Stomach (tissue), 19 donors: ENCODE results near the gene SCG2. TPM values are rescaled to one million over a fixed set of nuclear protein-coding genes. Genes with fewer than 3 reads are reported as not detected.
A peak's percentile ranks its signal among the peaks of the same experiment; 100 is the strongest.

Experiments used
- DNase-seq, 2 donors: peaks; one replicate each; pipeline versions ENCODE4 v3.0.0 to v3.0.0-alpha.2; 2013 to 2019
- H3K27ac ChIP-seq, 5 donors: fragments of 200-600 bp in 4 of 5; sonication (generic) in 4 of 5; one replicate each; pipeline ENCODE4 v1.5.1; 2013 to 2019; ENCODE audit warnings: mild to moderate bottlenecking in 1 of 5, moderate library complexity in 1 of 5
- H3K27me3 ChIP-seq, 3 donors: fragments of 200-600 bp; sonication (generic); one replicate each; pipeline ENCODE4 v1.5.1; 2017 to 2019; ENCODE audit warnings: mixed run types in 1 of 3
- H3K36me3 ChIP-seq, 4 donors: fragments of 200-600 bp; sonication (generic); 1 replicate in 3 of 4; 2 replicates in 1 of 4; pipeline ENCODE4 v1.5.1; 2016 to 2019
- H3K4me1 ChIP-seq, 4 donors: fragments of 200-600 bp; sonication (generic); one replicate each; pipeline ENCODE4 v1.5.1; 2016 to 2019
- H3K4me3 ChIP-seq, 4 donors: fragments of 200-600 bp; sonication (generic) in 3 of 4; one replicate each; pipeline ENCODE4 v1.5.1; 2016 to 2019; ENCODE audit warnings: mild to moderate bottlenecking in 1 of 4
- H3K9me3 ChIP-seq, 4 donors: fragments of 200-600 bp; sonication (generic); one replicate each; pipeline ENCODE4 v1.5.1; 2016 to 2019
- CTCF ChIP-seq, 7 experiments: fragments of 450-650 bp in 4 of 7; fragments of 200-600 bp in 3 of 7; sonication (generic) in 3 of 7; IDR thresholded peaks; one replicate each; pipeline ENCODE4 v1.5.1; 2016 to 2019; ENCODE audit warnings: antibody characterized with exemption in 7 of 7, control low read depth in 2 of 7, mild to moderate bottlenecking in 1 of 7
- EP300 ChIP-seq: sonication (generic); formaldehyde crosslinking; IDR thresholded peaks from one replicate; pipeline ENCODE4 v1.6.1; 2017; ENCODE audit warnings: antibody characterized with exemption
- POLR2A ChIP-seq, 4 donors: fragments of 450-650 bp; IDR thresholded peaks; one replicate each; pipeline ENCODE4 v1.6.1; 2016; ENCODE audit warnings: antibody characterized with exemption in 4 of 4, control low read depth in 2 of 4, mild to moderate bottlenecking in 1 of 4, moderate library complexity in 1 of 4
- POLR2AphosphoS5 ChIP-seq, 3 donors: sonication (generic); formaldehyde crosslinking; IDR thresholded peaks; one replicate each; pipeline ENCODE4 v1.6.1; 2016; ENCODE audit warnings: antibody characterized with exemption in 3 of 3
- WGBS, 5 donors: extraction: QIAGEN DNeasy Blood & Tissue Kit in 3 of 5; methylation state at CpG; one replicate each; pipeline versions ENCODE4 v1.1.5 to v1.1.7; 2013 to 2018; 5-methylcytosine and 5-hydroxymethylcytosine counted together
- intact Hi-C: fragments of 100-400 bp; cut with DNase I; formaldehyde crosslinking; loops from one replicate; pipeline ENCODE4 v1.15.1; 2023; ENCODE audit warnings: low total_unique reads
- long read RNA-seq, 10 donors: transcript quantifications; one replicate each; lab custom pipeline, GENCODE V29; 2026
- polyA plus RNA-seq, 3 donors: library from polyadenylated mRNA; stranded (reverse); fragments of 200-250 nt; gene quantifications; one replicate each; pipeline ENCODE4 v1.2.3, GENCODE V29; 2013
- total RNA-seq, 5 donors: library from RNA; depleted of rRNA; stranded (reverse); fragments of >200 nt; gene quantifications; one replicate each; pipeline versions ENCODE4 v1.1.0 to v1.2.3, GENCODE V29; 2014 to 2016
- donor health status: healthy with polysubstance abuse.
- donor health status: Bipolar disorder and iron deficiency.
- donor health status: healthy.

SCG2 gene
- total RNA-seq (10 to 100 TPM in 2 of 5 donors, 1 to 10 TPM in 2, under 1 TPM in 1; 0.58 to 11.7 (median 7.1) TPM), polyA plus RNA-seq (1 to 10 TPM; 1.1 to 4.2 (median 1.2) TPM)
- long read RNA-seq, donor 1, partial matches to known transcripts, result 0 of 4 reads
- long read RNA-seq, donor 1, other reads (novel, unspliced or antisense), result 0 of 4 reads
- long read RNA-seq, donor 2, transcript SCG2-201 (2 exons, 2,576 nt), result major isoform, 10 of 10 reads
- long read RNA-seq, donor 2, partial matches to known transcripts, result 0 of 10 reads
- long read RNA-seq, donor 2, other reads (novel, unspliced or antisense), result 0 of 10 reads
- long read RNA-seq, donor 3, partial matches to known transcripts, result 13 of 16 reads
- long read RNA-seq, donor 3, other reads (novel, unspliced or antisense), result 0 of 16 reads
- long read RNA-seq, donor 4, partial matches to known transcripts, result 0 of 2 reads
- long read RNA-seq, donor 4, other reads (novel, unspliced or antisense), result 0 of 2 reads
- long read RNA-seq, donor 5, transcript SCG2-201 (2 exons, 2,576 nt), result major isoform, 12 of 12 reads
- long read RNA-seq, donor 5, partial matches to known transcripts, result 0 of 12 reads
- long read RNA-seq, donor 5, other reads (novel, unspliced or antisense), result 0 of 12 reads
- long read RNA-seq, donor 6, result 0 reads
- long read RNA-seq, donor 7, transcript SCG2-201 (2 exons, 2,576 nt), result major isoform, 5 of 5 reads
- long read RNA-seq, donor 7, partial matches to known transcripts, result 0 of 5 reads
- long read RNA-seq, donor 7, other reads (novel, unspliced or antisense), result 0 of 5 reads
- long read RNA-seq, donor 8, transcript SCG2-201 (2 exons, 2,576 nt), result major isoform, 8 of 8 reads
- long read RNA-seq, donor 8, partial matches to known transcripts, result 0 of 8 reads
- long read RNA-seq, donor 8, other reads (novel, unspliced or antisense), result 0 of 8 reads
- long read RNA-seq, donor 9, transcript SCG2-201 (2 exons, 2,576 nt), result major isoform, 9 of 9 reads
- long read RNA-seq, donor 9, partial matches to known transcripts, result 0 of 9 reads
- long read RNA-seq, donor 9, other reads (novel, unspliced or antisense), result 0 of 9 reads
- long read RNA-seq, donor 10, transcript SCG2-201 (2 exons, 2,576 nt), result major isoform, 7 of 7 reads
- long read RNA-seq, donor 10, partial matches to known transcripts, result 0 of 7 reads
- long read RNA-seq, donor 10, other reads (novel, unspliced or antisense), result 0 of 7 reads

GRCh38 chr2:223601932-223602666, at the start of gene SCG2:
SCG2 (minus strand) TSS chr2:223602361; CDS start chr2:223599282, 3,079 bp downstream.
- H3K27me3 ChIP-seq, result no peaks in the 10 kb centered on the region
- DNase-seq, result peak; percentile 61 to 95
- H3K4me3 ChIP-seq, result no peak within 1 kb of the TSS
- peak within 1 kb of the TSS in 1 of 5 donors; percentile 11 for H3K27ac ChIP-seq
- no peaks in the 10 kb centered on the region for H3K36me3 ChIP-seq
- peaks cover 0 to 9% (median 4%) of the 10 kb centered on the region in 4 donors for H3K4me1 ChIP-seq
- intact Hi-C loops, result no loop called here
- 8 to 10% (median 8%) methylated on average over 17 of the region's 17 CpGs for WGBS, 5 donors
- no peaks in the 10 kb centered on the region for H3K9me3 ChIP-seq
- TF ChIP-seq CTCF (IDR thresholded peaks at IDR 0.05) (peak in 2 of 7 experiments; percentile 15 to 25), POLR2AphosphoS5 (IDR thresholded peaks at IDR 0.05) (peak in 1 of 3 donors; percentile 9), POLR2A (IDR thresholded peaks at IDR 0.05) (no peak), EP300 (no peak)

GRCh38 chr2:223649554-223650533, 47.7 kb upstream of the SCG2 start:
- Histone ChIP-seq H3K4me1 (no peaks in the 10 kb centered on the region), H3K27me3 (no peaks in the 10 kb centered on the region), H3K36me3 (no peaks in the 10 kb centered on the region), H3K27ac (no peak overlapping the region), H3K4me3 (no peak overlapping the region), H3K9me3 (no peaks in the 10 kb centered on the region)
- no peak for DNase-seq
- TF ChIP-seq POLR2A (IDR thresholded peaks at IDR 0.05), result no peak
- no peak for TF ChIP-seq EP300
- no peak for TF ChIP-seq CTCF (IDR thresholded peaks at IDR 0.05)
- TF ChIP-seq POLR2AphosphoS5 (IDR thresholded peaks at IDR 0.05), result no peak
- 77 to 88% (median 86%) methylated on average over 8 of the region's 8 CpGs for WGBS, 5 donors
- intact Hi-C loops, result no loop called here

- Histone ChIP-seq H3K27me3 (no peaks in the 10 kb centered on the region), H3K9me3 (no peaks in the 10 kb centered on the region), H3K27ac (no peak overlapping the region), H3K4me3 (no peak overlapping the region), H3K36me3 (no peaks in the 10 kb centered on the region), H3K4me1 (no peaks in the 10 kb centered on the region)
- no peak for DNase-seq
- TF ChIP-seq POLR2A (IDR thresholded peaks at IDR 0.05), result no peak
- no peak for TF ChIP-seq EP300
- intact Hi-C loops, result no loop called here
These were observed 46.6 kb upstream of the SCG2 start for GRCh38 chr2:223648755-223649154.
